DOHH2 (cell line): Measurements from ENCODE around the gene RDH8.

Source experiments
- CTCF ChIP-seq: fragments of 200-600 bp; sonication (generic); IDR thresholded peaks from one replicate; pipeline ENCODE4 v1.5.1; 2014; ENCODE audit warnings: antibody characterized with exemption, mild to moderate bottlenecking, low read depth, low read length; ENCODE audit not compliant: poor library complexity, severe bottlenecking
- EZH2phosphoT487 ChIP-seq: fragments of 200-600 bp; sonication (generic); IDR thresholded peaks from 2 replicates; pipeline ENCODE4 v1.6.1; 2017; ENCODE audit warnings: borderline replicate concordance, mild to moderate bottlenecking, antibody characterized with exemption, low read length, moderate library complexity, mixed read lengths

- no peak for TF ChIP-seq CTCF
- TF ChIP-seq EZH2phosphoT487 = no peak
These were observed 1.3 kb upstream of the RDH8 start for GRCh38 chr19:10011974-10012373.
